Keratinocyte (primary cell): ENCODE measurements around the gene GEMIN8. TPM values are rescaled to one million over a fixed set of nuclear protein-coding genes. Genes with fewer than 3 reads are reported as not detected.

Source experiments
- DNase-seq: peaks from one replicate; pipeline ENCODE4 v3.0.0-alpha.2; 2011; ENCODE audit warnings: low read depth, missing footprints, low spot score
- FAIRE-seq: peaks from 2 replicates; lab custom pipeline; 2011; peaks lifted over from hg19 to GRCh38; lab: Jason Lieb, UNC
- H2AFZ ChIP-seq: 2 replicates; pipeline ENCODE4 v1.6.0; 2012; ENCODE audit warnings: low read length, control low read depth, inconsistent platforms; ENCODE audit not compliant: control insufficient read depth
- H3K27ac ChIP-seq: 2 replicates; pipeline ENCODE4 v1.5.1; 2011; ENCODE audit warnings: low read length; ENCODE audit not compliant: control insufficient read depth, insufficient read depth
- H3K27me3 ChIP-seq: 3 replicates; pipeline ENCODE4 v1.6.0; 2011; ENCODE audit warnings: low read length; ENCODE audit not compliant: control insufficient read depth, insufficient read depth; ENCODE audit errors: extremely low read depth
- H3K36me3 ChIP-seq, 2 experiments: 2 replicates in 1 of 2; 3 replicates in 1 of 2; pipeline ENCODE4 v1.5.1; 2011; ENCODE audit warnings: low read length in 2 of 2, mild to moderate bottlenecking in 1 of 2; ENCODE audit not compliant: control insufficient read depth in 2 of 2, insufficient read depth in 2 of 2; ENCODE audit errors: extremely low read depth in 1 of 2
- H3K4me1 ChIP-seq: 3 replicates; pipeline ENCODE4 v1.5.1; 2011; ENCODE audit warnings: low read length; ENCODE audit not compliant: control insufficient read depth, insufficient read depth; ENCODE audit errors: extremely low read depth
- H3K4me2 ChIP-seq: 3 replicates; pipeline ENCODE4 v1.6.0; 2011; ENCODE audit warnings: low read depth, low read length; ENCODE audit not compliant: control insufficient read depth, insufficient read depth; ENCODE audit errors: extremely low read depth
- H3K4me3 ChIP-seq, 3 experiments: fragments of 200-600 bp in 1 of 3; sonication (generic) in 1 of 3; 2 replicates in 2 of 3; 3 replicates in 1 of 3; pipeline ENCODE4 v1.5.1; 2011 to 2016; ENCODE audit warnings: low read length in 3 of 3, mild to moderate bottlenecking in 3 of 3, control low read depth in 2 of 3, inconsistent platforms in 1 of 3, low read depth in 1 of 3, mixed read lengths in 1 of 3, mixed run types in 1 of 3, moderate library complexity in 1 of 3; ENCODE audit not compliant: control insufficient read depth in 2 of 3, insufficient read depth in 2 of 3; ENCODE audit errors: extremely low read depth in 1 of 3
- H3K79me2 ChIP-seq: 2 replicates; pipeline ENCODE4 v1.6.0; 2012; ENCODE audit warnings: low read length; ENCODE audit not compliant: control insufficient read depth, insufficient read depth
- H3K9ac ChIP-seq: 3 replicates; pipeline ENCODE4 v1.6.0; 2011; ENCODE audit warnings: low read length; ENCODE audit not compliant: control insufficient read depth, insufficient read depth; ENCODE audit errors: extremely low read depth
- H3K9me1 ChIP-seq: 3 replicates; pipeline ENCODE4 v1.6.0; 2011; ENCODE audit warnings: low read length; ENCODE audit not compliant: control insufficient read depth, insufficient read depth; ENCODE audit errors: extremely low read depth
- H3K9me3 ChIP-seq: 2 replicates; pipeline ENCODE4 v1.5.1; 2012; ENCODE audit warnings: low read depth, low read length; ENCODE audit not compliant: control insufficient read depth
- H4K20me1 ChIP-seq: 3 replicates; pipeline ENCODE4 v1.6.0; 2011; ENCODE audit warnings: low read length; ENCODE audit not compliant: control insufficient read depth, insufficient read depth; ENCODE audit errors: extremely low read depth
- EZH2 ChIP-seq: IDR thresholded peaks from one replicate; pipeline ENCODE4 v1.6.1; 2012; ENCODE audit warnings: inconsistent platforms, mild to moderate bottlenecking, low read length, moderate library complexity
- dilution Hi-C: fragments of 300-500 bp; cut with MboI; formaldehyde crosslinking; loops from one replicate; pipeline ENCODE4 v1.7.0; 2020; ENCODE audit warnings: low sequenced_read_pairs; ENCODE audit not compliant: extremely low pct_ligation_motif_present
- polyA plus RNA-seq, 5 experiments: library from polyadenylated mRNA; depleted of rRNA in 3 of 5; stranded (reverse) in 3 of 5; stranded (forward) in 1 of 5; unstranded in 1 of 5; fragments of >200 nt; gene quantifications; 1 replicate in 1 of 5; 2 replicates in 3 of 5; 3 replicates in 1 of 5; pipeline versions ENCODE4 v1.2.1 to v1.2.3, GENCODE V29; 2011 to 2012; ENCODE audit warnings: missing spikeins in 2 of 5, low read depth in 1 of 5, low replicate concordance in 1 of 5
- TF ChIP-seq, protein P1 (sequence below), 3 experiments: IDR thresholded peaks in 1 of 3; conservative IDR thresholded peaks in 1 of 3; optimal IDR thresholded peaks in 1 of 3; 2 replicates in 2 of 3; 3 replicates in 1 of 3; pipeline versions ENCODE3 to v1.5.1; 2011; ENCODE audit warnings: low read length in 3 of 3, mild to moderate bottlenecking in 3 of 3, moderate library complexity in 2 of 3, control low read depth in 1 of 3, inconsistent platforms in 1 of 3; ENCODE audit not compliant: insufficient read depth in 2 of 3; ENCODE audit errors: extremely low read depth in 1 of 3

Gene GEMIN8
- polyA plus RNA-seq, 1 donor (not counting 4 experiments of a cell fraction or from before 2014, with no cell fraction given) = 38.8 TPM

DNA sequence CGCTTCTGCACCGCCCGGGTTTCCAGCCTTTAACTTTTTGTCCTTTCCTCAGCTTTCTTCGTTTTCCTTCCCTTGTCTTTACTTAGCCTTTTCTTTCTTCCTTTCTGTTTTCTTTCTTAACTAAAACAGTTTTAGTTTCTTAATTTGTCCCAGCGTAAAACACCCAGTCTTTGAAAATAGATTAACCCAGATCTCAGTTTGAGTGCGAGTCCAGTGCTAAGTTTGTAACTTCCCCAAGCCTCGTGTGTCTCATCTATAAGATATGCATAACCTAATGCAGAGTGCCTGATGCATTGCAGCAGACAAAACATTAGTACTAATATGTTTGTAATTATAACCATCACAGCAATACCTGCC, 460 bp upstream of the GEMIN8 start:
- Histone ChIP-seq H3K4me2 (peak overlapping the region; percentile 95), H3K79me2 (peaks cover 3% of the 10 kb centered on the region), H3K27ac (peak overlapping the region; percentile 91), H4K20me1 (no peaks in the 10 kb centered on the region), H3K4me1 (peaks cover 28% of the 10 kb centered on the region), H2AFZ (peak overlapping the region; percentile 77), H3K9me1 (peaks cover 3% of the 10 kb centered on the region), H3K9ac (peak overlapping the region; percentile 91), H3K27me3 (no peaks in the 10 kb centered on the region), H3K4me3 (peak overlapping the region; percentile 60 to 85 (median 83)), H3K36me3 (no peaks in the 10 kb centered on the region), H3K9me3 (no peaks in the 10 kb centered on the region)
- FAIRE-seq = no peak
- DNase-seq = no peak
- TF ChIP-seq EZH2 = no peak
- dilution Hi-C loops = no loop called here

- H3K4me2 ChIP-seq = peak overlapping the region; percentile 95
- dilution Hi-C loops = no loop called here
- peak overlapping the region; percentile 91 for H3K27ac ChIP-seq
- no peaks in the 10 kb centered on the region for H4K20me1 ChIP-seq
- no peaks in the 10 kb centered on the region for H3K36me3 ChIP-seq
- TF ChIP-seq, protein P1, sequence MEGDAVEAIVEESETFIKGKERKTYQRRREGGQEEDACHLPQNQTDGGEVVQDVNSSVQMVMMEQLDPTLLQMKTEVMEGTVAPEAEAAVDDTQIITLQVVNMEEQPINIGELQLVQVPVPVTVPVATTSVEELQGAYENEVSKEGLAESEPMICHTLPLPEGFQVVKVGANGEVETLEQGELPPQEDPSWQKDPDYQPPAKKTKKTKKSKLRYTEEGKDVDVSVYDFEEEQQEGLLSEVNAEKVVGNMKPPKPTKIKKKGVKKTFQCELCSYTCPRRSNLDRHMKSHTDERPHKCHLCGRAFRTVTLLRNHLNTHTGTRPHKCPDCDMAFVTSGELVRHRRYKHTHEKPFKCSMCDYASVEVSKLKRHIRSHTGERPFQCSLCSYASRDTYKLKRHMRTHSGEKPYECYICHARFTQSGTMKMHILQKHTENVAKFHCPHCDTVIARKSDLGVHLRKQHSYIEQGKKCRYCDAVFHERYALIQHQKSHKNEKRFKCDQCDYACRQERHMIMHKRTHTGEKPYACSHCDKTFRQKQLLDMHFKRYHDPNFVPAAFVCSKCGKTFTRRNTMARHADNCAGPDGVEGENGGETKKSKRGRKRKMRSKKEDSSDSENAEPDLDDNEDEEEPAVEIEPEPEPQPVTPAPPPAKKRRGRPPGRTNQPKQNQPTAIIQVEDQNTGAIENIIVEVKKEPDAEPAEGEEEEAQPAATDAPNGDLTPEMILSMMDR (optimal IDR thresholded peaks at IDR 0.05 in 1 of 3, IDR thresholded peaks at IDR 0.05 in 1 of 3, conservative IDR thresholded peaks at IDR 0.05 in 1 of 3; ENCODE audit: extremely low read depth in 1 of 3, insufficient read depth in 2 of 3, low read length in 3 of 3) = no peak
- no peak for TF ChIP-seq EZH2
- H3K9ac ChIP-seq = peak overlapping the region; percentile 91
- H3K9me3 ChIP-seq = no peaks in the 10 kb centered on the region
- no peaks in the 10 kb centered on the region for H3K27me3 ChIP-seq
- peaks cover 3% of the 10 kb centered on the region for H3K9me1 ChIP-seq
- peaks cover 28% of the 10 kb centered on the region for H3K4me1 ChIP-seq
- H3K79me2 ChIP-seq = peaks cover 3% of the 10 kb centered on the region
- H3K4me3 ChIP-seq = peak overlapping the region; percentile 60 to 85 (median 83)
- DNase-seq (no peak), FAIRE-seq (peak; percentile 20)
- peak overlapping the region; percentile 38 for H2AFZ ChIP-seq
Observed at GRCh38 chrX:14029039-14029424, 660 bp downstream of the GEMIN8 start.

- DNase-seq (no peak), FAIRE-seq (no peak)
- H3K4me3 ChIP-seq = peak overlapping the region; percentile 60 to 85 (median 83)
- no peak overlapping the region for H2AFZ ChIP-seq
- peak overlapping the region; percentile 91 for H3K27ac ChIP-seq
- dilution Hi-C loops = no loop called here
- H3K27me3 ChIP-seq = no peaks in the 10 kb centered on the region
- H3K9me1 ChIP-seq = peaks cover 3% of the 10 kb centered on the region
- H3K4me1 ChIP-seq = peaks cover 28% of the 10 kb centered on the region
- peak overlapping the region; percentile 91 for H3K9ac ChIP-seq
- peaks cover 3% of the 10 kb centered on the region for H3K79me2 ChIP-seq
- H4K20me1 ChIP-seq = no peaks in the 10 kb centered on the region
- TF ChIP-seq, protein P1 (optimal IDR thresholded peaks at IDR 0.05 in 1 of 3, IDR thresholded peaks at IDR 0.05 in 1 of 3, conservative IDR thresholded peaks at IDR 0.05 in 1 of 3; ENCODE audit: extremely low read depth in 1 of 3, insufficient read depth in 2 of 3, low read length in 3 of 3) = no peak
- TF ChIP-seq EZH2 = no peak
- peak overlapping the region; percentile 95 for H3K4me2 ChIP-seq
- no peaks in the 10 kb centered on the region for H3K36me3 ChIP-seq
- no peaks in the 10 kb centered on the region for H3K9me3 ChIP-seq
Observed at GRCh38 chrX:14028473-14028872, 1.2 kb downstream of the GEMIN8 start.
